MCF 10A (cell line): Measurements from ENCODE around the gene PSMD4. TPM values are rescaled to one million over a fixed set of nuclear protein-coding genes. Genes with fewer than 3 reads are reported as not detected.

Source experiments
- BruUV-seq: library from RNA; stranded (reverse); fragments of 400-500 nt; replicated peaks from 2 replicates; lab custom pipeline; 2021; lab: Mats Ljungman, UMichigan
- CTCF ChIA-PET: fragments of 300-600 bp; sonication (Branson Sonifier 250); formaldehyde crosslinking; extraction: SDS; loops from one replicate; lab custom pipeline; 2021; ENCODE audit warnings: antibody characterized with exemption, inconsistent platforms; lab: Yijun Ruan, JAX
- POLR2A ChIA-PET: fragments of 300-600, 350-650 bp; sonication (Branson Sonifier 250); formaldehyde crosslinking; extraction: SDS; loops from one replicate; lab custom pipeline; 2020; ENCODE audit warnings: antibody characterized with exemption, inconsistent platforms; lab: Yijun Ruan, JAX
- DNase-seq: peaks from one replicate; pipeline ENCODE4 v3.0.0-alpha.2; 2018; ENCODE audit not compliant: unreplicated experiment
- H3K27ac Mint-ChIP-seq: one replicate; pipeline ENCODE4 v1.8.0; 2022; ENCODE audit warnings: mild to moderate bottlenecking, low read depth, mixed read lengths; ENCODE audit not compliant: unreplicated experiment
- H3K27me3 Mint-ChIP-seq: one replicate; pipeline ENCODE4 v1.8.0; 2022; ENCODE audit warnings: mixed read lengths; ENCODE audit not compliant: insufficient read depth, unreplicated experiment
- H3K36me3 Mint-ChIP-seq: one replicate; pipeline ENCODE4 v1.8.0; 2022; ENCODE audit warnings: mild to moderate bottlenecking, moderate library complexity, mixed read lengths; ENCODE audit not compliant: insufficient read depth, unreplicated experiment
- H3K4me1 Mint-ChIP-seq: one replicate; pipeline ENCODE4 v1.8.0; 2022; ENCODE audit warnings: mixed read lengths; ENCODE audit not compliant: insufficient read depth, unreplicated experiment
- H3K4me3 Mint-ChIP-seq: one replicate; pipeline ENCODE4 v1.8.0; 2022; ENCODE audit warnings: mild to moderate bottlenecking, moderate library complexity, mixed read lengths; ENCODE audit not compliant: unreplicated experiment
- H3K9me3 Mint-ChIP-seq: one replicate; pipeline ENCODE4 v1.8.0; 2022; ENCODE audit warnings: mixed read lengths; ENCODE audit not compliant: unreplicated experiment
- intact Hi-C: fragments of 100-400 bp; cut with micrococcal nuclease; formaldehyde crosslinking; loops from 2 replicates; pipeline ENCODE4 v1.14.1; 2022
- total RNA-seq: library from RNA; stranded (reverse); gene quantifications from 2 replicates; pipeline ENCODE4 v1.2.3, GENCODE V29; 2022
- TF ChIP-seq, protein P1 (sequence below): fragments of 200-600 bp; IDR thresholded peaks from one replicate; pipeline ENCODE4 v1.8.0; 2022; ENCODE audit warnings: antibody characterized with exemption, mild to moderate bottlenecking; ENCODE audit not compliant: unreplicated experiment

PSMD4 gene
- total RNA-seq, 1 experiment from 2014 or later, result 285 TPM

DNA sequence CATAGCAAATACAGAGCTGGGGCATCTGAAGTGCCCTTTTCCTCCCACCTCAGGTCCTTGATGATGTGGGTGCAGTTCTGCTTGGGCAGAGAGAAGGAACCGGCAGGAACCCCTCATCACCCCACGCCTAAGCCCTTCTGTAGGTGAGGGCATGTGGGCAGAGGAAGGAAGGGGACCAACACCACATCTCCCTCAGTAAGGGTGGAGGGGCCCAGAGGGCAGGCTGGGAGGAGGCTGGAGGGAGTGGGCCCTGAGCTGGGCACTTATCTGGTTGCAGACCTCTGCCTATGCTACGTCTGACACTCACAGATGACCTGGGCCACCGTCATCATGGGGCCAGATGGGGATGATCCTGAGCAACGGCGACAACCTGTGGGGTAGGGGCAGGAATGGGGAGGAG, 38.6 kb downstream of the PSMD4 start:
- BruUV-seq, result no TSS peak
- ChIA-PET POLR2A (interaction anchor here (0.6 to 6.3 kb wide), 11 partner anchors 9 to 124 kb away, joined by 3 to 39 read pairs (median 4); partner anchors contain the start of genes PI4KB, PSMB4 and SELENBP1), CTCF (interaction anchor here (1.4 to 27.4 kb wide), 3 partner anchors 18 to 48 kb away, joined by 3 to 566 read pairs (median 8); no protein-coding TSS in a partner anchor)
- no peaks in the 10 kb centered on the region for H3K9me3 Mint-ChIP-seq
- intact Hi-C loops, result no loop called here
- no peaks in the 10 kb centered on the region for H3K27me3 Mint-ChIP-seq
- DNase-seq, result no peak
- H3K27ac Mint-ChIP-seq, result no peak overlapping the region
- no peaks in the 10 kb centered on the region for H3K4me1 Mint-ChIP-seq
- H3K36me3 Mint-ChIP-seq, result peaks cover 95% of the 10 kb centered on the region
- TF ChIP-seq, protein P1, sequence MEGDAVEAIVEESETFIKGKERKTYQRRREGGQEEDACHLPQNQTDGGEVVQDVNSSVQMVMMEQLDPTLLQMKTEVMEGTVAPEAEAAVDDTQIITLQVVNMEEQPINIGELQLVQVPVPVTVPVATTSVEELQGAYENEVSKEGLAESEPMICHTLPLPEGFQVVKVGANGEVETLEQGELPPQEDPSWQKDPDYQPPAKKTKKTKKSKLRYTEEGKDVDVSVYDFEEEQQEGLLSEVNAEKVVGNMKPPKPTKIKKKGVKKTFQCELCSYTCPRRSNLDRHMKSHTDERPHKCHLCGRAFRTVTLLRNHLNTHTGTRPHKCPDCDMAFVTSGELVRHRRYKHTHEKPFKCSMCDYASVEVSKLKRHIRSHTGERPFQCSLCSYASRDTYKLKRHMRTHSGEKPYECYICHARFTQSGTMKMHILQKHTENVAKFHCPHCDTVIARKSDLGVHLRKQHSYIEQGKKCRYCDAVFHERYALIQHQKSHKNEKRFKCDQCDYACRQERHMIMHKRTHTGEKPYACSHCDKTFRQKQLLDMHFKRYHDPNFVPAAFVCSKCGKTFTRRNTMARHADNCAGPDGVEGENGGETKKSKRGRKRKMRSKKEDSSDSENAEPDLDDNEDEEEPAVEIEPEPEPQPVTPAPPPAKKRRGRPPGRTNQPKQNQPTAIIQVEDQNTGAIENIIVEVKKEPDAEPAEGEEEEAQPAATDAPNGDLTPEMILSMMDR, result no peak
- no peak overlapping the region for H3K4me3 Mint-ChIP-seq

DNA sequence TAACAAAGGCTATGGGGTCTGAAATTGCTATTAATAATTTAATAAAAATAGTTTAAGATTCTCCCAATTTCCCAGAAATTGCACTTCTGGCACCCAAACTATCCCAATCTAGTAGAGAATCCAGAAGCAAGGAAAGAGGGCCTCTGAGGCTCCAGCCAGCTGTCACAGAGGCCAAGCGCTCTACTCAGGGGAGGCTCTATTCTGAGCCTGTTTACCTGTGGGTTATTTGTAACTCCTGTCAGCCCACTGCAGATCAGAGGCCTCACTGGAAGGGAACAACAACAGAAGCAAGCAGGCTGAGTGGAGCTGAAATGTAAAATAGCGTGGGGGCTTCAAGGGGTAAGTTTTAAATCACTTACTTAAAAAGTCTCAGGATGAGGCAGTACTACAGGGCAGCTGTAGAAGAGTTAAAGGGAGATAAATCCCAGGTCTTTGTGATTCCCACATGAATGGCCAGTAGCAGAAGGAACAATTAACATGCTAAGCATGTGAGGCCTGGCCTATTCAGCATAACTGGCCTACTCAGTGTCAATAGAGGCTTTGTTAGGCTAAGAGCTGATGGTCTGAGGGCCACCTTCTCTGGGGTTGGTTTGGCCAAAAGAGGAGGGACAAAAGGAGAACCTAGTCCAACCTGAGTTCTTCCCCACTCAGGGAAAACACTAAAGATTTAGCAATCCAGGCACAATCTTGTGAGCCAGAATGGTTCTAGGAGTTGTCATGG, 40.4 kb downstream of the PSMD4 start:
- POLR2A ChIA-PET, result interaction anchor here (0.6 to 6.3 kb wide), 14 partner anchors 11 to 113 kb away, joined by 3 to 39 read pairs (median 4); partner anchors contain the start of genes PSMD4 and SELENBP1
- TF ChIP-seq, protein P1, result no peak
- no peak overlapping the region for H3K4me3 Mint-ChIP-seq

DNA sequence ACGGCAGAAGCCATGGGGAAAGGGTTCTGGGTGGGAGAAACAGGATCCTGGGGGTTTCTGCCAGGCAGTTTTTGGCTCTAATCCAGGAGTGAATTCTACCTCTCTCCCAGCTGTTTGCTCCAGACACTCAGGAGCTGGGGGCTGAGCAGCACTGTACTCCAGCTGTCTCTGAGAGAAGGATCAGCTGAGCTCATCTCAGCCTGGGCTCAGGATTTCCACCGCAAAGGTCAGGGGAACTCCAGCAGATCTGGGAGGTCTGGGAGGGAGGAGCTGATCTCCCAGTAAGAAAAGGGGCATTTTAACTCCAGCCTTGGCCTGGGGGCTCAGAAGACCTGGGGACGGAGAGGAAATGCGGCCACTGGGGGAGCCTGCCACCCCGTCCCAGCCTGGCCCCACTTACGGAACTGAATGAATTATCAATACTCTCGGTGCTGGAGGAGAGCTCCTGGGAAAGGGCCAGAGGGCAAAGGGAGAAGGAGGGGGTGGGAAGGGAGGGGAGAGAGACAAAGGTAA, 55.3 kb downstream of the PSMD4 start:
- intact Hi-C loops, result loop anchor here (2.0 kb wide), 1 partner anchor 89 kb away; the partner anchor contains the start of gene PSMB4
- no peak for DNase-seq
- ChIA-PET CTCF (interaction anchor here (0.6 to 27.4 kb wide), 9 partner anchors 9 to 94 kb away, joined by 3 to 566 read pairs (median 6); no protein-coding TSS in a partner anchor), POLR2A (interaction anchor here (0.8 to 10.5 kb wide), 9 partner anchors 9 to 90 kb away, joined by 3 to 253 read pairs (median 13); partner anchors contain the start of genes PI4KB, PSMB4 and ZNF687)
- Mint-ChIP-seq H3K9me3 (no peaks in the 10 kb centered on the region), H3K4me3 (no peak overlapping the region), H3K36me3 (peaks cover 78% of the 10 kb centered on the region), H3K4me1 (peaks cover 32% of the 10 kb centered on the region), H3K27ac (no peak overlapping the region), H3K27me3 (no peaks in the 10 kb centered on the region)
- no TSS peak for BruUV-seq
- TF ChIP-seq, protein P1, result no peak

More for the DNA sequence above, 40.4 kb downstream of the PSMD4 start:
- H3K36me3 Mint-ChIP-seq, result peaks cover 98% of the 10 kb centered on the region
- CTCF ChIA-PET, result interaction anchor here (0.6 to 27.4 kb wide), 8 partner anchors 13 to 716 kb away, joined by 3 to 566 read pairs (median 5); no protein-coding TSS in a partner anchor
- no peak overlapping the region for H3K27ac Mint-ChIP-seq
- intact Hi-C loops, result no loop called here
- H3K4me1 Mint-ChIP-seq, result no peaks in the 10 kb centered on the region
- no peak for DNase-seq
- H3K27me3 Mint-ChIP-seq, result no peaks in the 10 kb centered on the region
- no TSS peak for BruUV-seq
- H3K9me3 Mint-ChIP-seq, result no peaks in the 10 kb centered on the region

DNA sequence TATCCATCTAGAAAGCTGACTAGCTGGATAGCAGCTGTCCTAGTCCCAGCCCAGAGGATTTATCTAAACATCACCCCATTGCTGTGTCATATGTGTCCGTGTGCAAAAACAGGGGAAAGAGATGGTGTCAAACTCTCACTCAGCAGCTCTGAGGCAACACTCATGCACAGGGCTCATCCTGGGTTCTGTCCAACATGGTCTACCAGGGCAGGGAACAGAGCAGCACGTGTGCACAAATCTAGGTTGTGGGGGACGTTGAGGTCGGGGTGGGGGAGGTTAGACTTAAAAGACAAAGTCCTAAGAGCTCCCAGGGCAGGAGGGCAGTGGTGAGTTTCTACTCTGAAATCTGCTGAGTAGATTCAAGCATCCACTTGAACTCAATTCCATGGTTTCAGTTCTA, 56.5 kb downstream of the PSMD4 start:
- DNase-seq, result no peak
- Mint-ChIP-seq H3K4me3 (no peak overlapping the region), H3K27me3 (no peaks in the 10 kb centered on the region), H3K4me1 (peaks cover 40% of the 10 kb centered on the region), H3K36me3 (peaks cover 77% of the 10 kb centered on the region), H3K27ac (no peak overlapping the region), H3K9me3 (no peaks in the 10 kb centered on the region)
- intact Hi-C loops, result loop anchor here (1.0 to 2.0 kb wide), 2 partner anchors 16 to 88 kb away; partner anchors contain the start of genes PI4KB and PSMB4
- BruUV-seq, result no TSS peak
- POLR2A ChIA-PET, result interaction anchor here (0.5 to 10.5 kb wide), 29 partner anchors 8 to 633 kb away, joined by 3 to 253 read pairs (median 5); partner anchors contain the start of genes PI4KB, PIP5K1A, PSMB4 and RFX5
- CTCF ChIA-PET, result interaction anchor here (0.6 to 27.4 kb wide), 14 partner anchors 9 to 92 kb away, joined by 3 to 566 read pairs (median 6); partner anchors contain the start of genes PI4KB, PSMB4 and ZNF687
- TF ChIP-seq, protein P1, result no peak
